ENCODE results near the gene HP. TPM values are rescaled to one million over a fixed set of nuclear protein-coding genes. Genes with fewer than 3 reads are reported as not detected.

The HP gene
- total and polyA plus RNA-seq, 2 of the 13 experiments (the other 11 are each of a cell fraction or from before 2014, with no cell fraction given): 387 to 524 TPM

- Histone ChIP-seq H3K27me3 (ENCODE audit: control insufficient read depth in 1 of 2, insufficient read depth in 2 of 2, low read length in 2 of 2) (no peaks in the 10 kb centered on the region), H3K9me3 (ENCODE audit: low read length) (no peaks in the 10 kb centered on the region), H3K79me2 (ENCODE audit: insufficient read depth, low read length) (no peaks in the 10 kb centered on the region), H3K9ac (ENCODE audit: insufficient read depth, low read depth, low read length) (no peak overlapping the region), H4K20me1 (ENCODE audit: insufficient read depth, low read length) (no peaks in the 10 kb centered on the region), H2AFZ (ENCODE audit: low read length) (no peak overlapping the region), H3K36me3 (replicated peaks in 1 of 2; ENCODE audit: control insufficient read depth in 1 of 2, insufficient read depth in 2 of 2, low read length in 2 of 2) (no peaks in the 10 kb centered on the region), H3K27ac (ENCODE audit: extremely low read length, insufficient read depth, low read length) (peak overlapping the region; percentile 41), H3K4me1 (ENCODE audit: insufficient read depth, low read length) (peaks cover 45% of the 10 kb centered on the region), H3K4me2 (ENCODE audit: low read depth, low read length) (no peak overlapping the region), H3K4me3 (replicated peaks in 1 of 3; ENCODE audit: insufficient read depth in 1 of 3, low read depth in 2 of 3, low read length in 3 of 3) (no peak overlapping the region)
- ATAC-seq: no peak
- TF ChIP-seq ZNF547 (CRISPR knock-in tag; IDR thresholded peaks at IDR 0.05) (0 out of 2 replicates have a peak, but pooled peaks have one; percentile 22), HOMEZ (CRISPR knock-in tag; IDR thresholded peaks at IDR 0.05; ENCODE audit: low read depth) (no peak), ZNF788 (CRISPR knock-in tag; IDR thresholded peaks at IDR 0.05; ENCODE audit: borderline replicate concordance) (no peak), PCBP2 (optimal IDR thresholded peaks at IDR 0.05; ENCODE audit: low read depth, low read length, poor library complexity, severe bottlenecking) (no peak), ZNF772 (CRISPR knock-in tag; IDR thresholded peaks at IDR 0.05) (no peak), GMEB1 (CRISPR knock-in tag; IDR thresholded peaks at IDR 0.05; ENCODE audit: borderline replicate concordance) (0 out of 2 replicates have a peak, but pooled peaks have one; percentile 23), ZZZ3 (CRISPR knock-in tag; IDR thresholded peaks at IDR 0.05; ENCODE audit: borderline replicate concordance) (no peak), ZNF577 (CRISPR knock-in tag; IDR thresholded peaks at IDR 0.05; ENCODE audit: borderline replicate concordance, low read depth) (no peak), MED1 (CRISPR knock-in tag; IDR thresholded peaks at IDR 0.05) (no peak), ZNF121 (CRISPR knock-in tag; IDR thresholded peaks at IDR 0.05) (peak; percentile 92)
- in situ Hi-C loops (cut with HindIII; ENCODE audit: extremely low pct_ligation_motif_present, low pct_unique_long_range_greater_than_20kb) (no loop called here), intact Hi-C loops (cut with micrococcal nuclease; ENCODE audit: unreplicated experiment) (no loop called here)
- WGBS (ENCODE audit: low lambda C conversion rate): 100% methylated on average over 1 of the region's 1 CpG
- POLR2A ChIA-PET: interaction anchor here (1.1 to 1.6 kb wide), 2 partner anchors 11 to 27 kb away, joined by 3 to 9 read pairs; partner anchors contain the start of gene HP
- no peak for DNase-seq (ENCODE audit: low spot score)
- FAIRE-seq: no peak
- CTCF ChIA-PET (ENCODE audit: low intra/inter-chr PET ratio, low total read pairs): no interaction called here
- no TSS peak for BruUV-seq (replicated peaks)
Measured at GRCh38 chr16:72043539-72043938, 10.8 kb upstream of the HP start.

Measured in HepG2 (cell line).